ENCODE measurements around the gene C1orf159.

DNA sequence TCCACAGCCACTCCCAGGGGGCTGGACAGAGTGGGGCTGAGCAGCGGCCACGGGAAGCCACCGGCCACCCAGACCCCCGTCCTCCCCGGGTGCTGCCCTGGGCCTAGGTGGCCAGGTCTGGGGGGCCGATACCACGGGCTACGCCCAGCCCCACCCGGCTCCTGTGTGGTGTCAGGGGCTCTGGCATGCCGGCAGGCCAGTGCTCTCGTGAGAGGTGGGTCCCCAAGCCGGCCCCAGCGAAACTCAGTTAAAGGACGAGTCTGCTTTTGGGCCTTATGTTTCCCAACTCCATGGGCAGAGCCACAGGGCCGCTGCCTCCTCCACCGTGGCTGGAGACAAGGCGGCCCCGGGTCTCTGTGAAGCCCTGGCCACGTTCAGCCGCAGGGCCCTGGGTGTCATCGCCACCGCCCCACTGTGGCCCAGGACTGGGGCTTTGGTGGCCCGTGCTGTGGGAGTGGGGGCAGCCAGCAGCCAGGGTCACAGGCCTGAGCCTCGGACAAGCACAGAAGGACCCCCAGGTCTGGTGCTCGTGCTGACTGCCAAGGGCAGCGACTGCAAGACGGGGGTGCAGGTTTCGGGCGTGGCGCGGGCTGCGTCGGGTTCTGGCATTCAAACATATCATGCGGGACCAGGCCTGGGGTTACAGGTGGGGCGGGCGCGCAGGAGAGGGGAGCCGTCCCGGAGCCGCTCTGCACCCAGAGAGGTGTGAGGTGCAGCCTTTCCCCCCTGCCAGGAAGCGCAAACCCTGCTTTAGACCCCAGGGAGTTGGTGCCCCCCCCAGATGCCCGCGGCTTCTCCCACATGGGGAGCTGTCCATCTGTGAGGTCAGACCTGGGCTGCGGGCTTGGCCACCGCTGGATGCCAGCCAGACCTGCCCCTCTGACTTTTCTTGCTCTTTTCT, 11.9 kb upstream of the C1orf159 start:
- TF ChIP-seq CTCF (IDR thresholded peaks at IDR 0.05; ENCODE audit: borderline replicate concordance, extremely low read depth, low read length, poor library complexity, severe bottlenecking) (no peak), EZH2 (IDR thresholded peaks at IDR 0.05; ENCODE audit: borderline replicate concordance, low read depth, low read length, severe bottlenecking) (no peak)

All from DND-41 (cell line).